ENCODE measurements around the gene TRMT61B. TPM values are rescaled to one million over a fixed set of nuclear protein-coding genes. Genes with fewer than 3 reads are reported as not detected.

Gene TRMT61B
- total and polyA plus RNA-seq, 2 of the 13 experiments (the other 11 are each of a cell fraction or from before 2014, with no cell fraction given) = 19.7 to 23.5 TPM

GRCh38 chr2:28894470-28895188 lies 24.5 kb upstream of the TRMT61B start, which contains the start of gene WDR43 (continued):
- TF ChIP-seq ASH2L (IDR thresholded peaks at IDR 0.05; ENCODE audit: insufficient read length, low read depth, low read length) (peak; percentile 92), THAP9 (CRISPR knock-in tag; IDR thresholded peaks at IDR 0.05; ENCODE audit: borderline replicate concordance) (peak; percentile 94), NFKB2 (CRISPR knock-in tag; IDR thresholded peaks at IDR 0.05; ENCODE audit: borderline replicate concordance) (peak; percentile 82; the same call in 1 of the 2 replicates), ZNF629 (CRISPR knock-in tag; conservative IDR thresholded peaks at IDR 0.05) (no peak; the same call in 1 of the 2 replicates), ZNF687 (CRISPR knock-in tag; IDR thresholded peaks at IDR 0.05) (peak; percentile 94), HOXA7 (CRISPR knock-in tag; IDR thresholded peaks at IDR 0.05) (no peak), RELA (CRISPR knock-in tag; IDR thresholded peaks at IDR 0.05) (no peak), ZNF205 (CRISPR knock-in tag; IDR thresholded peaks at IDR 0.05) (peak; percentile 89), ZFP41 (CRISPR knock-in tag; IDR thresholded peaks at IDR 0.05; ENCODE audit: borderline replicate concordance) (peak; percentile 92; the same call in 1 of the 2 replicates), ATF7-NPFF (CRISPR knock-in tag; IDR thresholded peaks at IDR 0.05; ENCODE audit: low read depth) (peak; percentile 94), SSRP1 (CRISPR knock-in tag; IDR thresholded peaks at IDR 0.05) (no peak), ZNF510 (CRISPR knock-in tag; IDR thresholded peaks at IDR 0.05; ENCODE audit: low read depth) (peak; percentile 61; the same call in 1 of the 2 replicates), ARID5B (CRISPR knock-in tag; IDR thresholded peaks at IDR 0.05) (peak; percentile 64), LCORL (IDR thresholded peaks at IDR 0.05) (no peak), LCORL (CRISPR knock-in tag; IDR thresholded peaks at IDR 0.05) (no peak; the same call in 1 of the 2 replicates), BCL3 (CRISPR knock-in tag; IDR thresholded peaks at IDR 0.05) (peak; percentile 93), ZNF101 (CRISPR knock-in tag; IDR thresholded peaks at IDR 0.05; ENCODE audit: borderline replicate concordance, low read depth) (0 out of 2 replicates have a peak, but pooled peaks have one; percentile 24)
